COLO829 (cell line): ENCODE data around the gene ATXN8OS.
"Not testable (repeated sequence)": the region's sequence is repeated elsewhere in the genome, so short reads cannot be mapped to it uniquely, and the experiment has no call there.

ENCODE experiments used
- DNase-seq: peaks from one replicate; pipeline ENCODE4 v3.0.0; 2012; ENCODE audit warnings: low spot score

Gene ATXN8OS

DNA sequence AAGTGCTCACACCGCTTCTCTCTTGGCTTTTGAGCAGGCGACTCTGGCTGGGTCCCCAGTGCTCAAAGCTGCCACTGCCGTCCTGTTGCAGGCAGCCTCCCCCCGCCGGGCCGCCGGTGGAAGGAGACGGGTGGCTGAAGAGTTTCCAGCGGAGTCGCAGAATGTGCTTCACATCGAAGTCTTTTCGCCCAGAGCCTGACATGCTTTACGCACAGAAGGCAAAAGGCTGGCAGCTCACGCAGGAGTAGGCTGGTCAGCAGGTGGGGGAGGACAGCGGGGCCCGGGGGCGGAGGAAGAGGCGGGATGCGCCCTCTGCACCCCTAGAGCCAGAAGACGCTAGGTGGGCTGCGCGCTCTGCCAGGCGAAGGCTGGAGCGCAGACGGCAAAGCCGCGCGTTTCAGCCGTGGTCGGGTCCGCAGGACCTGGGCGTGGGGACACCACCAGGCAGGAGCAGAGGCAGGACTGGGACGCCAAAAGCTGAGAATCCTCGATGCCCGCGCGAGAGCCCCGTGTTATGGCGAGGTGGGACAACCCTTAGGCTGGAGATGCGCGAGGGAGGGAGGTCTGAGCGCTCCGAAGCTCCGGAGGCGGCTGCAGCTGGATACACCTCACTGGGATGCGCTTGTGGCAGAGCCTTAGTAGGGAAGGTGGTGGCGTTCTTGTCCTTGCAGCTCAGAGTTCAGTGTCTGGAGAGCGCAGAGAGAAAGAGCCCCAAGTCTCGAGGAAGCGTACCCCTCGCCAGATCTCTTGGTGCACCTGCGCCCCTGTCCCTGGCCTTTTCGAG lies at the start of gene ATXN8OS:
Gene ATXN8OS, plus strand, starts transcription at position 329 of the 784 bp plus-strand sequence.
- no peak for DNase-seq

DNA sequence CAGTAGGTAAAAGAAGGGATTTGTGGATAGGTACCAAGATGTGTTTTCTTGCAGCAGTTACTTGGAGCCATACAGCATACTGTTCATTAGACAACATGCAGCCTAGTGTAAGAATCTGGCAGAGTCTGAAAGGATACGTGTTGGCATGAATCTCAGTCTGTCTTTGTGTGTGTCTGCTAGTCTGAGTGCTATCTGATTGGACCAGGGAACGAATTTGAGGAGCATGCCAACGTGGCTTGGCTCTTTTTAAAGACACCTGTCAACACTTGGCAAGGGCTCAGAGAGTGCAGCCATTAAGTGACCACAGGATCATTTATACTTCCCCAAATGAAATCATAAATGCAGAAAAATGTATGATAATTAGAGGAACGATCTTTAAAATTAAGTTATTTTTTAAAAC lies 27.6 kb upstream of the ATXN8OS start:
- no peak for DNase-seq

DNA sequence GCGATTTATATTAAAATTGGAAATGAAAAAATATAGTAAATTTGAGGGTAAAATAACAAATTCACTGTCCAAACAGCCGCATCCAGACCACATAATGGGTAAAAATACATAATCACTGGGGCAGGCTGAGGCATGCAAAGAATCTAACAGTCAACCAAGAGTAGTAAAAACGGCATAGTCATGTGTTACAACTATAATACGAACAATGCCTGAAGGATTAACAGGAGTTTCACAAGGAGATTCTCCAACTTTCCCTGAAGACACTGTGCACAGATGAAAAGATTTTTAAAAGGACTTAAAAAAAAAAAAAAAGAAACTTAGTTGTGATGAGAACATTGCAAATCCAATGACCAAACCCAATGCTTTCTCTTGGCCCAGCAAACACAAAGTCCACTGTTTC lies 20.4 kb upstream of the ATXN8OS start:
- no peak for DNase-seq

DNA sequence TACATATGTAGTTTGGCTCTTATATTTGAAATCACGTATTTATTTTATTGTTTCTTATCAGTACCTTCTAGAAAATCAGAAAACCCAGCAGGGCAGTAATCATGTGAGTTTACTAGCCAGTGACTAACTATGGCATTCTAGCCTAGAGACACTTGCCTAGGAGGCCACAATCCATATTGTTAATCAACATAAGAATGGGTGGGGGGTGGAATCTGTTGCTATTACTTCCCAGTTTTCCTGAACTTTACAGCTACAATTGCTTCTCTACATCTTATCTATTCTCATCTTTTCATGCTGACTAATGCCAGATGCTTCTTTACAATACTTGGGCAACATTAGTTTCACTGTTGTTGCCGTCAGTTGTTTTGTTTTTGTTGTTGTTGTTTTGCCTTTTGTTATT lies 18.7 kb upstream of the ATXN8OS start:
- DNase-seq, result no peak

DNA sequence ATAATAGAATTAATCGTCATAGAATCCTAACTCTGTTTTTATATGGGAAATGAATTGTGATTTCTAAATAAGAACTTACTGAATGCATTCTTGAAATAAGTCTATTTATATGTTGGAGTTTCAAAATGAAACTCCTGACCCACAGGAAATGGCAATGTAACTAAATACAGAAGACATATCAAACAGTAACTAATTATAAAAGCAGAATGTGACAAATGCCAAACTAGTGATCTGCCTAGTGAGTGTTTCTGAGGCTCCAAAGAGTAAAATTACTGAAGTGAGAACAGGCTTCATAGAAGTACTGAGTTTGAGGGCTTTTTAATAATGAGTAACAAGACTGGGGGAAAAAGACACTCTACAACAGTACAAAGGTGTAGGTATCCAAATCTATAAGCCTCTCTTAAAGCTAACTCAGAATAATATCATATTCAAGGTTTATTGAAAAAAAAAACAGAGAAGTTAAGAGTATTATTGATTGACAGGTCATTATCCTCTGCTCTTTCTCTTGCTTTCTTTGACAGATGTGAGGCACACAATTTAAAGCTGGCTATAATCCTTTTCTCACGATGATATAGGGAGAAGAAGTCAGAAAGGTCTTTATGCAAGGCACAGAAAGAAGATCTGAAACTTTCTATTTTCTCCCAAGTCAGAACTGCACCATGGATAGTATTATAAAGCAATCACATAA lies 17.4 kb upstream of the ATXN8OS start:
- no peak for DNase-seq

DNA sequence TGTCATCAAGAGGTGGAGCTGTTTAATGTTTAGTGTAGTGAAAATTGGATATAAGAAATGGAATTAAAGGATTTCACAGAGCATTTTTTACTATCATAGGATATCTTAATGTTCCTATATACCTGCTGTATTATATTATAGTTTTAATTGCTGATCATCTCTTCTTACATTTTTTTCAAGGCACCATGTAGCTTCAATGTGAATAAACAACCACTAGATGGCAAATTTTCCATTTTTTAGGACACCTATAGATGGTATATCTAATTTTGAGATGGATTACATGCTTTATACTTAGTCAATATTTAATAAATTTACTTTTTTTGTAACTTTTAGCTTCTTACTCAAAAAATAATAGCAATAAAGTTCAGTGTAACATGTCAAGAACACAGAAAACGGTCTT lies 9.0 kb upstream of the ATXN8OS start:
- no peak for DNase-seq

DNA sequence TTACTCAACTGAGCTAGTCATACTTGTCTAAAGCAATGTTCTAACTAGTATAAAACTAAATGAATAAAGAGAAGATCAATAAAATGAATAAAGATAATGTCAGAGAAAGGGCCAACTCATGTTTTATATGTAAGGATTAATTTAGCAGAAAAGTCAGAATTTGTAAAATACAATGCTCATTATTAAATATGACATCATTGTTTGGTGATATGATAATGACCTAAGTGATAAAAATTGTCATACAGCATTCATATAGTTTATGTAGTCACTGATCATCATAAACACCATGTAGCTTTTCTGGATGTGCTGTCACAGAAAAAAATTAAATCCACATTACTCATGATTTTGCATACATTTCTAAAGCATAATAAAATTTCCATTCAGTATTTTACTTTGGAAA lies 3.1 kb upstream of the ATXN8OS start:
- DNase-seq, result no peak

DNA sequence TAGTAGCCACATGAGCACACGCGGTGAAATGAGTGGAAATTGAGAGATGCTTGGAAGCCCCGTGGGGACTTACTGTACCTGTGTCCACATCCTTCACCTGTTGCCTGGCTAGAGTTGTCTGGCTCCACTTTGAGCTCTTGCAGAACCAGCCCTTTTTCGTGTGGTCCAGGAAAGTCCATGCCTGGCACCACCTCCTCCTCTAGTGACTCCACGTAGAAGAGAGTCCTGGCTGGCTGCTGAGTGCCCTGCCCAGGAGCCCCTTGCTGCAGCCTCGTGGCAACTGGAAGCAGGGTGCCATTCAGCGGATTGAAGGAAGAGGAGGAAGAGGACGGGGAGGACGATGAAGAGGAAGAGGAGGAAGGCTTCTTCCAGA lies 515 bp upstream of the ATXN8OS start:
- no peak for DNase-seq

DNA sequence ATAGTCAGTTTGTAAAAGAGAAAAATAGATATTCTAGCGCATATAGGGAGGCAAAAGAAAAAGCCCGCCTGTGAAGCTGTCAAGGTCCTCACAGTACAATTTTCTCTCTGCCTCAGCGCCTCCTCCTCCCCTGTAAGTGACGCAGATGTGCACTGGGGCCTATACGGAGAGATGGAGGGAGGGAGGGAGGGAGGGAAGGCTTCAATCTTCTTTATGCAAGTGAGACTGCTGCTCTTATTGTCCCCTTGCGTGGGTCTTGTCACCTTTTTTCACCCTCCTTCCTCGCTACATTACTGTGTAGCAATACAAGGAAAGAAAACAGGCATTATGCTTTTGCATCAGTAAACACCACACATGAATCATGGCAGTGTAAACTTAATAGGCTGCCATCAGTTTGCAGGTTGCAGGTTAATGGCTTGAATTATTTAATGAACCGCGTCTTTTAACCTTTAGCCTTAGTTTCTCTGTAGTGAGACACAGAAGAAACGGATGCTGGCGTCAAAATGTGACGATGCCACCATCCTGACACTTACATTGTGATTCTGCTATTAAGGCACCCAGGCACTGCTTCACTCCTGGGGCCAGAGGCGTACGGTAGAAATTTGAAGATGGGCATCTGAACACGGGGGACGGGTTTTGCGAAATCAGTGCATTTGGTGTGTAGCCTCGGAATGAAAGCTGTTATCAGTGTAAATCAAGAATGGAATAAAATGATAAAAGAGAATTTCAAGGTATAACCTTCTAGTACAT lies 905 bp downstream of the ATXN8OS start, which contains the start of gene KLHL1:
Gene KLHL1, minus strand, starts transcription at position 97 of the 750 bp plus-strand sequence. CDS start 753 bp downstream, outside the sequence.
- no peak for DNase-seq

DNA sequence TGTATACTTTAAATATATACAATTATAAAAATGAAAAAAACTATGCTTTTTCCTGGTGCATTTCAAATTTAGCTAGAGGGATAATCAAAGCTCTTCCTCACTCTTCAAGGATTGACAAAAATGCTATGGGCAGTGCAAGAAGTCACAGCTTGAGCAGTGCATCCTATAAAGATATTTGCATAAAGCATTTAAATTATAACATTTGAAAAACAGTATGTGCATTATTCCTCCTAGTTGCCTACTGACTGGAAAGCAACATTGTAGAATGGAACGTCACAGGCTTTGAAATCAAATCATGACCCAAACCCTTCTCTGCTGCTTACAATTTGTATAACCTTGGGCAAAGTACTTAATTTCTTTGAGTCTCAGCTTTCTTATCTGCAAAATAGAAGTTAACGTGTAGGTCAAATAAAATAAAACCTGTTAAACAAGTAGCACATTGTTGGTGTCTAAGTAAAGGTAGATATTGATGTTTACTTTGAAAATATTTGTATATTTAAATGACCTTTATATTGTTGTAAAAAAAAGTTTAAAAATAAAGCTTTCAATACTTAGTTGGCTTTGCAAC lies 9.8 kb downstream of the ATXN8OS start:
- no peak for DNase-seq

DNA sequence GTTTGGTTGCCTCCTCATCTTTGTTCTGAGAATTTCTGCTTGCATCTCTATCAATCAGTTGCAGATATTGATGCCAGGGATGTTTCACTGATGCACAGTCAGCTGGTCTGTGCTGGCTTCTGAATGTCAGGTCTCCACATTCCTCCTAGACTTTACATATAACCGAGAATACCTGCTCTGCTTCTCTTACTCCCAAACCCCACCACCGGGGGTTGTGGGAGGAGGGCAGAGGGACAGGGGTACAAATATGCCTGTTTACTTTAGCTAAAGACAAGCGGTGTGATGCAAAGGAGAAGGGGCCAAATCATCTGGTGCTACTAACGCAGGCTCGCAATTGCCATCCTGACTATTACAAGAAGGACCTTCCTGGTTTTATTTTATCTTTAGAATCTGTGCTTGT lies 18.1 kb downstream of the ATXN8OS start:
- DNase-seq, result no peak

DNA sequence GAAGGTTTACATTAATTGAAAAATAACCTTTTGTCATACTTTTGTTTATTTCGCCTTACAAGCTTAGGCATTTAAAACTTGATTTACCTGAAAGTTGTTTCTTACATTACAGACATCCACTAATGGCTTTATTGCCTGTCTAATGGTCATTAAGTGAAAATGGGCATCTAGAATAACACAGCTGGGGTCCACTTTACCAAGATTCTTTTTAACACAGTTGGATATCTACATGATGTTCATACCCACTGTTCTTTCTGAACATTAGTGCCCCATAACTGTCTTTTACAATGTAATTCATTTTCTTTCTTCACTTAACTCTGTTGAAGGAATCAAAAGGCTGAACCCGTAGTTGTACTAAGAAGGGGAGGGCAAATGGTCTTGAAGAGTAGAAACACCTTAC lies 20.5 kb downstream of the ATXN8OS start:
- DNase-seq, result no peak

DNA sequence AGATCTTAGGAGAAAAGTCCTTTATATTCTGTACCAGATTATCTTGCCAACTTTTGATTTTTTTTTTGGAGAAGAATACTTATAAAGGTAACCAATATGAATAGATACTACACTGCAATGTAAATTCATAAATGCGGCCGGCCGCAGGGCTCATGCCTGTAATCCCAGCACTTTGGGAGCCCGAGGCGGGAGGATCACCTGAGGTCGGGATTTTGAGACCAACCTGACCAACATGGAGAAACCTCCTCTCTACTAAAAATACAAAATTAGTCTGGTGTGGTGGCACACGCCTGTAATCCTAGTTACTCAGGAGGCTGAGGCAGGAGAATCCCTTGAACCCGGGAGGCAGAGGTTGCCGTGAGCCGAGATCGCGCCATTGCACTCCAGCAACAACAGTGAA lies 35.0 kb downstream of the ATXN8OS start:
- DNase-seq, result not testable (repeated sequence)

DNA sequence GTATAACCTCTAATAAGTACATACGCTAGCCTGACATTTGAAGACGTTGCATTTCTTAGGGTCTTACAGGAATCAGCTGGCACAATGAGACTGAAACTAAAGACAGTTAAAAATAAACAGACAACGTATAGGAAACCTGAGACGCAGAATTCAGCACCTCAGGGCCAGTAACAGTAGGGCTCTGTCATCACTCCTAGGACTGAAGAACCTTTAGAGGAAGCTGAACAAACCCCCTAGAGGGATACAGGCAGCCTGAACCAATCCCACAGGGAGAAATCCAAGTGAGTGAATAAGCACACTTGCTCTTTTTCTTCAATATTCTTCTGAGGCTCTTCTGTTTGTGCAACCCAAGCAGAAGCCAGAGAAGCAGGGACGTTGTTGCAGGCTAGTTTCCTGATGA lies 54.5 kb downstream of the ATXN8OS start:
- DNase-seq, result peak; percentile 41

DNA sequence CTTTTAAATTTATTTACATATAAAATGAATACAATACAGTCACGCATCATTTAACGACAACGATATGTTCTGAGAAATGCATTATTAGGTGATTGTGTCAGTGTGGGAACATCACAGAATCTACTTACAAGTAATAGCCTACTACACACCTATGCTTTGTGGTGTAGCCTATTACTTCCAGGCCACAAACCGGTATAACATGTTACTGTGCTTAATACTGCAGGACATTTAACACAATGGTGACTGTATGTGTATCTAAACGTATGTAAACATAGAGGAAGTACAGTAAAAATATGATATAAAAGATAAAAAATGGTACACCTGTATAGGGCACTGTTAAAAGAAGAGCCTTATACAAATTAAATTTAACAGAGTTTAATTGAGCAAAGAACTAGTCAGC lies 63.1 kb downstream of the ATXN8OS start:
- no peak for DNase-seq

DNA sequence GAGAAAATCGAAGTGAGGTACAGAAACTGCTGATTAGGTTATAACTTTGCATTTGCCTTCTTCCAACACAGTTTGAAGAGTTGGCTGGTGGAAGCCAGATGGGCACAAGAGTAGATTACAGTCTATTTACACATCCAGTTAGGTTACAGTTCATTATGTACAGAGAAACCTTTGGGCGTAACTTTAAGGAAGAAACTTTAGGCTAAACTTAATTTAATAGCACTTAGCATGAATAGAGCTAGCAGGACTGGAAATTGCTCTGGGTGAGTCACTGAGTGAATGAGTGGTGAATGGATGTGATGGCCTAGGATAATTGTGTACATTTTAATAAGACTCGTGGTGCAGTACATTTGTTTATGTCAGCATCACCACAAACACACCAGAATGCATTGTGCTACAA lies 63.5 kb downstream of the ATXN8OS start:
- no peak for DNase-seq

DNA sequence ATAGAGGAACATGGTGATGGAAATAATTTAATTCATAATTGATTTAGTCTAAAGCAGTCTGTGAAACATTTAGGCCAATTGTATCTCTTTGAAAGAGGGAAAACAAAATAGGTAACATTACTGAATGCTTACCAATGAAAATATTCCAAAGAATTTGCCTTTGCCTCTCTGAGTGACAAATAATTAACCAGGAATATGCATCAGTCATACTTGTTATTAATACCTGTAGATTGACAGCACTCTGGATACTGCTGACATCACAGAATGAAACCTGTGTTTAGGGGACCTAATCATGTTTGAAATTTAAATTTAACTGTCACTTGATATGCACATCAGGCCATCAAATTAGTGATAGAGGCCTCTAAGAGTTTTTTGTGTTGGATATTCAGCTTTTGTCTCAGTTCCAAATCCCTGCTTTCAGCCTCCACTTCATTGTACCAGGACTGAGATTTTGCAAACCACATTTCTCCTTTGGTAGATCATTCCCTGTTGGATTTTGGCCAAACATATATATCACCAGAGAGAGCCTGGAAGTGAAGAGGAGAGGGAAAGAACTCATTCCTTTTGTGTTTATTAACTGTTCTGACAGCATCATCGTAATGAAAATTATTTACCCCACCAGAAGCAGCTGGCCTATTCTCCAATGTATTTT lies 65.4 kb downstream of the ATXN8OS start:
- no peak for DNase-seq

DNA sequence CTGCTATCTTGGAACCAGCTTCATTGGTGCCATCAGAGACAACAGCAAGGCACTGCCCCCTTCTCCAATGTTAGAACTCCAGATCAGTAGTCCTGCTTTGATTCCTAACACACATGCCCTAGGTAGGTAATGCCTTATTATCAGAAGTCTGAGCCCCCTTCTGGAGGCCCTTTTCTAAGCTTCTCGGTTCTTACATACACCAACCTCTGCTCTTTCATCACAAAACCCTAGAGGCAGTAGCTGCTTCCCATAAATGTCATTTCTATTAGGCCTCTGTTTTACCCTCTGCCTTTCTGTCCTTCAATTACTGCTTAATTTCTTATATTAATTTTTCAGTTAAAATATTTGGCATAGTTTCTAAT lies 66.0 kb downstream of the ATXN8OS start:
- DNase-seq, result no peak

DNA sequence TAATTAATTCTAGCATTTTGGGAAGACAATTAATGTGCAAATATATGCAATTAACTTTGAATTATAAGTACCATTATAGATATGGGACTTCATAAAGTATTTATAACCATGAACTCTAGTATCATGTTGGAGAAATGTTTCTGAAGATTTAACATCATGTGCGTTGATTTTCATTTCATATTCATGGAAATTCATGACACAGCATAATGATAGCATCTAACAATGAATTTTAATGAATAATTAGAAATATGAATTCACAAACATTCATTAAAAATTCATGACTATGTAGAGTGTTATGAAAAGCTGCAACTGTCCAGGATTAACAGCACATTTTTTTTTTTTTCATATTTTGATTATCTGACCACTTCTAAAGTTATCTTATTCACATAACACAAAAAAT lies 70.7 kb downstream of the ATXN8OS start:
- DNase-seq, result no peak
